ENCODE measurements around the gene LRRC39. TPM values are rescaled to one million over a fixed set of nuclear protein-coding genes. Genes with fewer than 3 reads are reported as not detected.

The LRRC39 gene
- total RNA-seq, 4 donors from 2014 or later = 0.39 to 7.5 (median 1.5) TPM

GRCh38 chr1:100177295-100178041 lies 588 bp downstream of the LRRC39 start:
- Histone ChIP-seq H3K36me3 (peaks cover 0 to 4% (median 0%) of the 10 kb centered on the region in 3 donors), H3K27me3 (no peaks in the 10 kb centered on the region), H3K9me3 (no peaks in the 10 kb centered on the region), H3K4me3 (no peak overlapping the region), H3K27ac (no peak overlapping the region), H3K4me1 (no peaks in the 10 kb centered on the region)
- no peak for TF ChIP-seq CTCF (IDR thresholded peaks at IDR 0.05)
- TF ChIP-seq EP300 (IDR thresholded peaks at IDR 0.05) = no peak
- TF ChIP-seq POLR2A (IDR thresholded peaks at IDR 0.05) = no peak
- WGBS, 2 donors = 91 to 92% methylated on average over 4 of the region's 4 CpGs
- no peak for DNase-seq (ENCODE audit: low spot score in 2 of 2)

- no peak overlapping the region for H3K4me3 ChIP-seq
- WGBS, 2 donors = 94 to 97% methylated on average over 2 of the region's 2 CpGs
- no peaks in the 10 kb centered on the region for H3K36me3 ChIP-seq
- peaks cover 0 to 9% (median 0%) of the 10 kb centered on the region in 4 donors for H3K4me1 ChIP-seq
- H3K27ac ChIP-seq = no peak overlapping the region
- no peaks in the 10 kb centered on the region for H3K27me3 ChIP-seq
- no peak for DNase-seq (ENCODE audit: low spot score in 2 of 2)
- H3K9me3 ChIP-seq = no peaks in the 10 kb centered on the region
- TF ChIP-seq CTCF (IDR thresholded peaks at IDR 0.05) (no peak), POLR2A (IDR thresholded peaks at IDR 0.05) (no peak), EP300 (IDR thresholded peaks at IDR 0.05) (no peak)
Observed at GRCh38 chr1:100168051-100168450, 10.0 kb downstream of the LRRC39 start.

- H3K4me3 ChIP-seq = no peak overlapping the region
- H3K36me3 ChIP-seq = no peaks in the 10 kb centered on the region
- WGBS, 2 donors = 76 to 88% methylated on average over 5 of the region's 5 CpGs
- no peak for TF ChIP-seq EP300 (IDR thresholded peaks at IDR 0.05)
- no peak for TF ChIP-seq POLR2A (IDR thresholded peaks at IDR 0.05)
- TF ChIP-seq CTCF (IDR thresholded peaks at IDR 0.05) = no peak
- peak overlapping the region in 2 of 4 donors; percentile 34 to 62 for H3K27ac ChIP-seq
- H3K4me1 ChIP-seq = peaks cover 0 to 9% (median 0%) of the 10 kb centered on the region in 4 donors
- no peak for DNase-seq (ENCODE audit: low spot score in 2 of 2)
- H3K9me3 ChIP-seq = no peaks in the 10 kb centered on the region
- H3K27me3 ChIP-seq = no peaks in the 10 kb centered on the region
Observed at GRCh38 chr1:100164702-100165101, 13.4 kb downstream of the LRRC39 start.

- DNase-seq (ENCODE audit: low spot score in 2 of 2) = no peak
- Histone ChIP-seq H3K27ac (peak overlapping the region in 2 of 4 donors; percentile 34 to 62), H3K36me3 (no peaks in the 10 kb centered on the region), H3K4me3 (no peak overlapping the region), H3K9me3 (no peaks in the 10 kb centered on the region), H3K4me1 (peaks cover 0 to 9% (median 0%) of the 10 kb centered on the region in 4 donors), H3K27me3 (no peaks in the 10 kb centered on the region)
- no peak for TF ChIP-seq POLR2A (IDR thresholded peaks at IDR 0.05)
- TF ChIP-seq EP300 (IDR thresholded peaks at IDR 0.05) = no peak
- TF ChIP-seq CTCF (IDR thresholded peaks at IDR 0.05) = no peak
- WGBS, 2 donors = 21 to 27% methylated on average over 2 of the region's 2 CpGs
Observed at GRCh38 chr1:100164216-100164615, 13.8 kb downstream of the LRRC39 start.

- H3K27me3 ChIP-seq = no peaks in the 10 kb centered on the region
- no peak overlapping the region for H3K4me3 ChIP-seq
- peaks cover 0 to 3% (median 0%) of the 10 kb centered on the region in 3 donors for H3K36me3 ChIP-seq
- no peak for DNase-seq (ENCODE audit: low spot score in 2 of 2)
- H3K4me1 ChIP-seq = peaks cover 0 to 9% (median 0%) of the 10 kb centered on the region in 4 donors
- TF ChIP-seq EP300 (IDR thresholded peaks at IDR 0.05) = no peak
- no peak for TF ChIP-seq POLR2A (IDR thresholded peaks at IDR 0.05)
- TF ChIP-seq CTCF (IDR thresholded peaks at IDR 0.05) = no peak
- no peak overlapping the region for H3K27ac ChIP-seq
- H3K9me3 ChIP-seq = no peaks in the 10 kb centered on the region
Observed at GRCh38 chr1:100162881-100163280, 15.2 kb downstream of the LRRC39 start.

All from tibial nerve (tissue), 4 donors.